Heart right ventricle (tissue), 16 donors: Measurements from ENCODE around the gene TTLL10. TPM values are rescaled to one million over a fixed set of nuclear protein-coding genes. Genes with fewer than 3 reads are reported as not detected.

Experiments
- ATAC-seq, 8 donors: fragments of 200-7000 bp; cut with Tn5 transposase; one replicate each; pipeline ENCODE4 v1.9.1; 2020; ENCODE audit warnings: mild to moderate bottlenecking in 8 of 8, moderate library complexity in 8 of 8, moderate number of reproducible peaks in 1 of 8
- DNase-seq, 2 donors: peaks; one replicate each; pipeline ENCODE4 v3.0.0-alpha.2; 2020
- H3K27ac ChIP-seq, 10 donors: fragments of 200-600 bp; sonication (generic) in 2 of 10; one replicate each; pipeline versions ENCODE4 v1.5.0 to v1.8.0; 2020 to 2022; ENCODE audit warnings: mild to moderate bottlenecking in 3 of 10
- H3K27me3 ChIP-seq, 7 donors: fragments of 200-600 bp; one replicate each; pipeline ENCODE4 v1.8.0; 2021 to 2022; ENCODE audit warnings: mild to moderate bottlenecking in 2 of 7
- H3K36me3 ChIP-seq, 9 donors: fragments of 200-600 bp; sonication (generic) in 1 of 9; one replicate each; pipeline versions ENCODE4 v1.5.0 to v1.8.0; 2020 to 2022; ENCODE audit warnings: mild to moderate bottlenecking in 2 of 9
- H3K4me1 ChIP-seq, 9 donors: fragments of 200-600 bp; sonication (generic) in 1 of 9; one replicate each; pipeline versions ENCODE4 v1.5.0 to v1.8.0; 2020 to 2022; ENCODE audit warnings: mild to moderate bottlenecking in 4 of 9
- H3K4me3 ChIP-seq, 10 donors: fragments of 200-600 bp; sonication (generic) in 2 of 10; one replicate each; pipeline versions ENCODE4 v1.5.0 to v1.8.0; 2020 to 2022; ENCODE audit warnings: mild to moderate bottlenecking in 7 of 10, moderate library complexity in 2 of 10
- H3K9me3 ChIP-seq, 11 donors: fragments of 200-600 bp in 10 of 11; sonication (generic) in 2 of 11; one replicate each; pipeline versions ENCODE4 v1.5.0 to v1.8.0; 2013 to 2022; ENCODE audit warnings: mild to moderate bottlenecking in 2 of 11, control low read depth in 1 of 11, moderate library complexity in 1 of 11
- CTCF ChIP-seq, 9 donors: fragments of 200-600 bp; sonication (generic) in 2 of 9; IDR thresholded peaks; one replicate each; pipeline versions ENCODE4 v1.5.0 to v1.8.0; 2021 to 2022; ENCODE audit warnings: antibody characterized with exemption in 9 of 9, mild to moderate bottlenecking in 5 of 9, moderate library complexity in 1 of 9
- WGBS, 2 donors: extraction: QIAGEN DNeasy Blood & Tissue Kit; methylation state at CpG; one replicate each; pipeline ENCODE4 v1.1.7; 2013; ENCODE audit warnings: inconsistent platforms in 1 of 2; 5-methylcytosine and 5-hydroxymethylcytosine counted together
- intact Hi-C, 10 donors: fragments of 100-400 bp; cut with DNase I; formaldehyde crosslinking; loops; one replicate each; pipeline versions ENCODE4 v1.11.1 to v1.14.2; 2022
- polyA plus RNA-seq, 2 donors: library from polyadenylated mRNA; stranded (reverse); fragments of 200-250 nt; gene quantifications; one replicate each; pipeline ENCODE4 v1.2.3, GENCODE V29; 2013
- total RNA-seq, 10 donors: library from RNA; stranded (reverse); fragmentation: NEBNext Ultra II Directional in 3 of 10; extraction: Animal tissue kit (Norgen Biotek cat#: 25700) in 3 of 10; gene quantifications; one replicate each; pipeline versions ENCODE4 v1.2.1 to v1.2.4, GENCODE V29; 2021 to 2023
- donor health status: Arrhythmogenic right ventricular cardiomyopathy.
- donor health status: ischemic (EF 13 %, LVEDD 7.1; RV severe dilation, severe dysfunction).
- donor health status: healthy with polysubstance abuse.
- donor health status: DM: no; HTN: yes; CAD: no.
- donor health status: DM: no; HTN: no; CAD: no.
- donor health status: ischemic (EF 25% LVEDD 6.9; RV normal size, moderate dysfunction).
- donor health status: ischemic (EF 25% LVEDD 5.7; RV mildly dilated, moderate dysfunction).
- donor health status: healthy.
- donor health status: DM: yes; HTN: yes; CAD: no.
- donor health status: Ischemic cardiomyopathy.
- donor health status: ischemic (EF 35%, LVEDD 5.7; RV mildly dilated, moderate dysfunction).
- donor health status: nonischemic (EF 11% LVEDD 7.7; RV severe dilation, severe dysfunction).
- donor health status: DM: yes; HTN: yes; CAD: no.
- donor health status: PGD.
- donor health status: ischemic (EF 29% LVEDD 5.4; RV normal size, mild dysfunction).
- donor health status: nonischemic (EF 23%, LVEDD 6.1; RV moderate dilation, normal function).

Gene TTLL10
- total and polyA plus RNA-seq, 12 donors = 0.09 to 0.53 (median 0.26) TPM; not detected in 3

GRCh38 chr1:1208713-1209433 lies 35.2 kb downstream of the TTLL10 start:
- peak overlapping the region in 1 of 10 donors; percentile 58 for H3K27ac ChIP-seq
- no peak for TF ChIP-seq CTCF (IDR thresholded peaks at IDR 0.05)
- H3K9me3 ChIP-seq = no peaks in the 10 kb centered on the region
- peak in 1 of 8 donors; percentile 19 for ATAC-seq
- peaks cover 13 to 65% (median 28%) of the 10 kb centered on the region in 7 donors for H3K27me3 ChIP-seq
- WGBS, 2 donors = 56 to 64% methylated on average over 38 of the region's 38 CpGs
- H3K4me3 ChIP-seq = peak overlapping the region in 1 of 10 donors; percentile 20
- DNase-seq = peak in 1 of 2 donors; percentile 9
- intact Hi-C loops = no loop called here
- H3K36me3 ChIP-seq = peaks cover 0 to 3% (median 0%) of the 10 kb centered on the region in 9 donors
- peaks cover 2 to 50% (median 39%) of the 10 kb centered on the region in 9 donors for H3K4me1 ChIP-seq

GRCh38 chr1:1210726-1211540 lies 37.3 kb downstream of the TTLL10 start:
- DNase-seq = peak in 1 of 2 donors; percentile 11
- 91 to 94% methylated on average over 30 to 31 of the region's 31 CpGs for WGBS, 2 donors
- Histone ChIP-seq H3K9me3 (no peaks in the 10 kb centered on the region), H3K4me1 (peaks cover 5 to 68% (median 56%) of the 10 kb centered on the region in 9 donors), H3K27ac (no peak overlapping the region), H3K4me3 (peak overlapping the region in 1 of 10 donors; percentile 59), H3K36me3 (peaks cover 0 to 10% (median 0%) of the 10 kb centered on the region in 9 donors), H3K27me3 (peaks cover 10 to 56% (median 21%) of the 10 kb centered on the region in 7 donors)
- ATAC-seq = no peak
- intact Hi-C loops = no loop called here
- no peak for TF ChIP-seq CTCF (IDR thresholded peaks at IDR 0.05)

GRCh38 chr1:1211541-1212441 lies 38.1 kb downstream of the TTLL10 start:
- H3K27me3 ChIP-seq = peaks cover 2 to 47% (median 12%) of the 10 kb centered on the region in 7 donors
- peaks cover 5 to 67% (median 55%) of the 10 kb centered on the region in 9 donors for H3K4me1 ChIP-seq
- ATAC-seq (no peak), DNase-seq (peak in 1 of 2 donors; percentile 14)
- peak overlapping the region in 6 of 10 donors; percentile 52 to 59 (median 56) for H3K4me3 ChIP-seq
- no peak for TF ChIP-seq CTCF (IDR thresholded peaks at IDR 0.05)
- 78 to 87% methylated on average over 27 to 28 of the region's 28 CpGs for WGBS, 2 donors
- intact Hi-C loops = no loop called here
- H3K27ac ChIP-seq = peak overlapping the region in 5 of 10 donors; percentile 10 to 86 (median 78)
- no peaks in the 10 kb centered on the region for H3K9me3 ChIP-seq
- peaks cover 0 to 19% (median 0%) of the 10 kb centered on the region in 9 donors for H3K36me3 ChIP-seq
